Nucleus accumbens (tissue), 56 donors: Measurements from ENCODE around the gene PSMG4.
A peak's percentile ranks its signal among the peaks of the same experiment; 100 is the strongest.

Experiments
- DNase-seq, 56 donors: peaks; one replicate each; lab custom pipeline; 2025; lab: John Stamatoyannopoulos, UW

PSMG4 gene

GRCh38 chr6:3269281-3269975, 10.7 kb downstream of the PSMG4 start:
- peak in 7 of 56 donors; percentile 9 to 38 (median 26) for DNase-seq

- no peak for DNase-seq
Observed at GRCh38 chr6:3270258-3270657, 11.5 kb downstream of the PSMG4 start.

GRCh38 chr6:3271756-3272155, 13.0 kb downstream of the PSMG4 start:
- no peak for DNase-seq

GRCh38 chr6:3272911-3273547, 14.3 kb downstream of the PSMG4 start:
- no peak for DNase-seq

- no peak for DNase-seq
Observed at GRCh38 chr6:3273707-3274521, 15.2 kb downstream of the PSMG4 start.

- DNase-seq, result no peak
Observed at GRCh38 chr6:3276174-3277167, 17.7 kb downstream of the PSMG4 start.

- DNase-seq, result peak in 1 of 56 donors; percentile 13
Observed at GRCh38 chr6:3277251-3277650, 18.5 kb downstream of the PSMG4 start.

GRCh38 chr6:3277851-3278416, 19.2 kb downstream of the PSMG4 start:
- DNase-seq, result peak in 3 of 56 donors; percentile 23 to 34 (median 30)

- no peak for DNase-seq
Observed at GRCh38 chr6:3278691-3279090, 19.9 kb downstream of the PSMG4 start.

GRCh38 chr6:3280091-3280490, 21.3 kb downstream of the PSMG4 start:
- DNase-seq, result no peak

- DNase-seq, result no peak
Observed at GRCh38 chr6:3280866-3281465, 22.2 kb downstream of the PSMG4 start.

GRCh38 chr6:3281631-3282475, 23.1 kb downstream of the PSMG4 start:
- no peak for DNase-seq

GRCh38 chr6:3282476-3283236, 23.9 kb downstream of the PSMG4 start:
- DNase-seq, result no peak

GRCh38 chr6:3283241-3283640, 24.5 kb downstream of the PSMG4 start:
- no peak for DNase-seq

- DNase-seq, result no peak
Observed at GRCh38 chr6:3283641-3284435, 25.1 kb downstream of the PSMG4 start.

- DNase-seq, result peak in 40 of 56 donors; percentile 17 to 75 (median 42)
Observed at GRCh38 chr6:3284436-3284876, 25.7 kb downstream of the PSMG4 start.
